GM12801 (cell line): ENCODE results near the gene PEDS1.

Source experiments
- CTCF ChIP-seq: IDR thresholded peaks from one replicate; pipeline ENCODE4 v1.5.1; 2011; ENCODE audit warnings: control low read depth; ENCODE audit not compliant: insufficient read length; ENCODE audit errors: extremely low read depth

Gene PEDS1

DNA sequence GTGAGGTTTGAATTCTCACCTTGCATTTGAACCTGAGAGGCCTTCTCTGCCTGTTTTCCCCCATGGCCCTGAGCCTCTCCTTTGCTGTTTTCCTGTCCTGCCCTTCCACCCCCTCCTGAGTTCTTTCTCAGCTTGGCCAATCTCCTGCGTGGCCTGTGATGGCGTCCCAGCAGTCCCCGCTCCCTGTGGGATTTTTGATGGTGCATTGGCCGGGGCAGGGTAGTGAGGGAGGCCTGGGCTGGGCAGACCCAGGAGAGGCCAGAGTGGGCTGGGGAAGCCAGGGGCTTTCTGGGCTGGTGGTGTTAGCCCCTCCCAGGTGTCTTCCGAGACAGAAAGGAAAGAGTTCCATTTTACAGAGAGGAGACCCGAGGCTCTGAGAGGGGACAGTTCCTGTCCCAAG is 43.4 kb upstream of the PEDS1 start:
- no peak for TF ChIP-seq CTCF

DNA sequence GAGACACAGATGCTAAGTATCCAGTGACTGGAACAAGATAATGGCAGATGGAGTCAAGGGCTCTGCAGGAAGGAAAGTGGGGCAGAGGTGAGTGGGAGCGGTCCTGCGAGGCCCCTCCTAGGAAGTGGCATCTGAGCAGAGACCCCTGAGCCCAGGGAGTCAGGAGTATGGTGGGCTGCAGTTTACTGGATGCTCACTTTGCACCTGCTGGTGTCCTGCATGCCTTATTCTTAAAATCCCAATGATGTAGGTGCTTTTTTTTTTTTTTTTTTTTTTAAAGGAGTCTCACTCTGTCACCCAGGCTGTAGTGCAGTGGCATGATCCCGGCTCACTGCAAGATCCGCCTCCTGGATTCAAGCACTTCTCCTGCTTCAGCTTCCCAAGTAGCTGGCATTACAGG is 42.7 kb upstream of the PEDS1 start:
- TF ChIP-seq CTCF, result no peak

- no peak for TF ChIP-seq CTCF
Observed at GRCh38 chr20:50195524-50196120, 42.1 kb upstream of the PEDS1 start.

- no peak for TF ChIP-seq CTCF
Observed at GRCh38 chr20:50194831-50195523, 41.5 kb upstream of the PEDS1 start.

- TF ChIP-seq CTCF, result no peak
Observed at GRCh38 chr20:50194422-50194830, 40.9 kb upstream of the PEDS1 start.

DNA sequence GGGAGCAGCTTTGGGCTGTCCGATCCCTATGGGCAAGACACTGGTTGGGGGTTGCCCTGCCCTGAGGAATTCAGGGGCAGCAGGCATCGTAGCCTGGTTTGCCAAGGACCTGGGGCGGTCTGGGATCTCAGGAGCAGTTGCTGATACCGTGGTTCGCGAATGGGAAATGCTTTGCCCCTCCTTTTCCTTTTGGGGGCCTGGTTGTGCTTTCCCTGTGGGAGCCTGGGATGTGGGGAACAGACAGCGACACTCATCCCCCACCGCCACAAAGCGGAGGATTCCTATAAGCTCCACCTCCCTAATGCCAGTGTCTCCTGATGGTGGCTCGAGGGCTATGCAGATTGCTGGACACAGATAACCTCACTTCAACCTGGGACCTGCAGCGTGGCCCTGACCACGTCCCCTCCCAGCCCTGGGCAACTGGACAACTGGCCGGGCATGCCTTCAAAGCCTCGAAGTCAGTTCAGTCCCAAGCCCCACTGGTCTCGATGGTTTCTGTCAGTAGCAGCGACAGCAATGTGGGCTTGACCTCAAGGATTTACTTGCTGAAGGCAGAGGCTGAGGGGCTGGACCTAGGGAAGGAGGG is 40.4 kb upstream of the PEDS1 start:
- no peak for TF ChIP-seq CTCF

DNA sequence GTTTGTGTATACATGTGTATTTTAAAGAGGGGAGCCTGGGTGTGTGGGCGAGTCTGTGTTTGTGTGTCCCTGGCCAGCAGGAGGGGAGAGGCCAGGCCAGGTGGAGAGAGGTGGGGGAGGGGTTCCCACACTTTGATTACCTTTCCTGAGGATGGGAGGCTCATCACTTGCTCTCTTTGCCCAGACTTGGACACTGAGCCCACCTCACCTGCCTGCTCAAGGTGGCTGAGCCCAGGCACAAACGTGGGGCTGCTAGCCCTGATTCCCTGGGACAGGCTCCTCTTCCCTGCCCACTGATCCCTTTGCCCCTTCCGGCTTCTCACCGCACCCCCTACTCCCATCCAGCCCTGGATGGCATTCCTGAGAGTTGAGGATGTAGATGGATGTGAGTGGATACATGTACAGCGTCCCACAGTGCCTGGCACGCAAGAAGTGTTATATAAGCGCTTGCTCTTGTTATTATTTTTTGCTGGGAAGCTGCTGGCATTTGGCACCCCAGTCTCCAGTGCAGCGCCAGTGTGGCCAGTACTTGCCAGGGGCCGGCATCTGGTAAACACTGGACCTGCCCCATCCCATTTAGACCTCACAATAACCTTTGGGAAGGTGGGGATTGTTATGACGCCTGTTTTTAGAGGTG is 39.8 kb upstream of the PEDS1 start:
- TF ChIP-seq CTCF, result no peak
